Activated effector memory CD4-positive, alpha-beta T cell treated with Interleukin-2 at 50 U/mL for 16 hours (primary cell): ENCODE data around the gene MEST.
"Not testable (repeated sequence)": the region's sequence is repeated elsewhere in the genome, so short reads cannot be mapped to it uniquely, and the experiment has no call there.

ENCODE experiments used
- DNase-seq: peaks from one replicate; pipeline ENCODE4 v3.0.0-alpha.2; 2020

Gene MEST

DNA sequence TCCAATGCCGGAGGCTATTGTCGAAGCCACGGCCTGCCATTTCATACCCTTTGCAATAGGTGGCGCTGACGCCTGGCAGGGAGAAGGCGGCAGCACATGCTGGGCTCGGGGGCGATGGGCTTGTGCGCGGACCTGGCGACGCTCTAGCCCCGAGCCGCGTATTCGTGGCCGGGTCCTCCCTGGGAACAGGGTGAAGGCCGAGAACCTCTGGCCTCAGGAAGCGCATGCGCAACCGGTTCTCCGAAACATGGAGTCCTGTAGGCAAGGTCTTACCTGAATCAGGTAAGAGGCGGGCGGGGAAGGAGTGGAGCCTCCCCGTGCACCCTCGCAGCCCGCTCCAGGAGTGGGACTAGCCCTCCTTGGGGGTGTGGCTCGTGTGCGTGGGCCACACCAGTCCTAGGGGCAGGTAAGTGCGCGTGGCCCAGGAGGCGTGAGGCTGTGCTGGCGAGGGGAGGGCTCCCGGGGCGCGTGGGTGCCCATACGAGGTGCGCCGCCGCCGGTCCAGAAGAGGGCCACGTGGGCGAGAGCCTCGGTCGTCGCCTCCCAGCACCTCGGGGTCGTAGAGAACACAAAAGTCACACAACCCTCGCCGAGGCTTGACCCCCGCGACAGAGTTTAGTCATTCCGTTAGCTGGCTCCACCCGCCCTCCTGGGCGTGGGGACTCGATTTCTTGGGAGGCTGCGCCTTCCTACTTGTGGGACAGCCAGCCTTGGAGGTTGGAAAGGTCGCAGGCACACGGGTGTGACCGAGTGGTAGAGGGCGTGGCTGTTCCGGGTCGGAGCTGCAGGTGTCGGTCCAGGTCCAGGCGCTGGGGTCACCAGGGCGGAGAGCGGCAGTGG, 5.6 kb upstream of the MEST start:
- peak; percentile 23 for DNase-seq

- no peak for DNase-seq
Observed at GRCh38 chr7:130486954-130487436, 4.9 kb upstream of the MEST start.

DNA sequence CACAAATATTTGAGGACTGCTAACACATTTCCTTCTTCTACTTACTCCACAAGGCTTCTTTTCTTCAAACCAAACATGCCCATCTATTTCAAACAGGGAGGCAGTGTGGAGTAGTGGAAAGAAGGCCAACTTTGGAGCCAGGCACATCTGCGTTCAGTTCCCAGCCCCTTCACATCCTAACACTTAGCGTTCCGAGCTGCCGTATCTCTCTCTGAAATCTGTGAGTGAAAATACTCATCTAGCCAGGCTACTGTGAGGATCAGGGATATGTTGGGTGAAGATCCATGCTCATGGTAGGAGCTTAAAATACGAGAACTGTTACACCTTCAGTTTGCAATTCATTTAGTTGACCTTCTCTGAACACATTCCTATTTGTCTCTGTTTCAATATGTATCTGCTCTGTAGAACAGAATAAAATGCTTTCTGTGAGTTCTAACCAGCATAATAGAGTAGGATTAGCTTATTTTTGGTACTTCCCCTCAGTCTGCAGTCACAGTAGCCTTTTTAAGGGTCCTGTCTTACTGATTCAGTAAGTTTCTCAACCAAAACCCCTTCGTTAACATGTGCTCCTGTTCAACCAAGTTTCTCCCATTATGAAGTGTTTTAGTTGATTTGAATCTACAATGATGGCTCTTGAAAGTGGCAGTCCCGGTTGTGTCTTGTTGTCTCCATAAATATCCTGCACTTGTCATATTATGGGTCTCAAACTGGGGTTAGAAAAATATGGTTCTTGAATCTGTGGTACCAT, 3.3 kb upstream of the MEST start:
- DNase-seq = no peak

- DNase-seq = no peak
Observed at GRCh38 chr7:130489140-130489983, 2.5 kb upstream of the MEST start.

DNA sequence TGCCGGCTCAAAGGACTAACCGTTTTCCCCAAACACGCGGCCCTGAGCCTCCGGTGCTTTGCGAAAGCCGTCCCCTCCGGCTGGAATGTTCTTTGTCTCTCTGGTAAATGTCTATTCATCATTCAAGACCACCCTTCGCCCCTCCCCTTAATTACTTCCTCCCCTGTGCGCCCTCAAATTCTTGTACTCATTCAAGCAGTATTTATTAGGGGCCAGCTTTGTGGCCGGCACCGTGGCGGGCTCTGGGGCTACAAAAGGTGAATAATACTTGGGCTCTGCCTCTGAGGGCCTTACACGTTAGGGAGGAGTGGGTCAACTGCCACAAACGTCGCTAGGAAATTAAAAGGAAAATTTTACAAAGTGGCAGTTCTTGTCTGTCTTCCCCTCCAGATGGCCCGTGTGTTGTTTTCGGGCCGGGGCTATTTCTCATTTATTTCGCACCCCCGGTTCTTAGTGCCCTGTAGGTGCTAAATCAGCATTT, 1.5 kb upstream of the MEST start:
- no peak for DNase-seq

GRCh38 chr7:130490888-130491804, 739 bp upstream of the MEST start:
- no peak for DNase-seq

GRCh38 chr7:130492523-130493274, 814 bp downstream of the MEST start:
- DNase-seq = no peak

GRCh38 chr7:130493275-130493873, 1.5 kb downstream of the MEST start:
- no peak for DNase-seq

DNA sequence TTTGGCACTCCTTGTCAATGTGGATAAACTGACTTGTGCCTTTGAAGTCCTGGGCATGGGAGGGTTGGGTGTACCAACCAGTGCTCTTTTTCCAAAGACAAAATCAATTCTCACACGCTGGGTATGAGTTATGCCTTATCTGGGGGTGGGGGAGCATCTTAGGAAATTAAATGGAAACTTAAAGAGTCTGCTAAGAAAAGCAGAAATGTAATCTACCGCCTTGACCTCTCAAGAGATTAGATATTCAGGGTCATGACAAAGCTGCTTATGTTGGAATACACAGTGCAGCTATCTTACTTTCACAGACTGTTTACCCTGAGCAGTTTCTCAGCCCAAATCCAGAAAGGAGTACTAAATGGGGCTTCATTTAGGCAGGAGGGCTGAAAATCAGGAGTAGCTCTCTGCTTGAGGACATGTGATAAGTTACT, 2.6 kb downstream of the MEST start:
- no peak for DNase-seq

DNA sequence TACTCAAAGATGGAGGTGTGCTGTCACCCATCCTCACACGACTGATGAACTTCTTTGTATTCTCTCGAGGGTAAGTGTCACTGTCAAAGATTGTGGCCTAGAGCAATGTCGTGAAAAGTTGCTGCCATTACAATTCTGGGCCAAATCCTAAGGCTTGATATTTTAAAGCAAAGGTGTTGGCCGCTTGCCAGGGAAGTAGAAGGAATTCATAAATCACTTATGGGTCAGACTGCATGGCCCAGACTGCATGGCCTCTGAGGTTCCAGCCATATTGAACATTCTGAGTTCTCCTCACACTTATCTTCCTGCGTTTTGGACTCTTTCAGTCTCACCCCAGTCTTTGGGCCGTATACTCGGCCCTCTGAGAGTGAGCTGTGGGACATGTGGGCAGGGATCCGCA, 8.6 kb downstream of the MEST start:
- no peak for DNase-seq

DNA sequence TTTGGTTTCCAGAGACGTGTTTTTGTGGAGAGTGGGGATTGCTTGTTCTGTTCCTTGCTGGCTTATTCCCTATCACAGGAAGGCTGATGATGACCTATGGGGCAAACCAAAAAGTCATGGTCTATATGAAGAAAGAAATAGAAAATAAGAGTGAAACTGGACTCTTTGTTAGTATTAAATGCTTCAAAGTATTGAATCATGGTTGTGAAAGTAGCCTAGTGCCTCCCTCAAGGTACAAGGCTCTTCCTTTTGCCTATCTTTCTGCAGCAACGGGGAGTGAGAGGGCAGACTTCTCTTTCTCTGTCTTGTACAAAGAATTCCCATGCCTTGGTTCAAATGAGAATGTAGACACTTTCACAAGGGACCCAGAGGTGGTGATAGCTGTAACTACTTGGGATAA, 9.0 kb downstream of the MEST start:
- DNase-seq = no peak

GRCh38 chr7:130505753-130506152, 13.9 kb downstream of the MEST start:
- DNase-seq = no peak

GRCh38 chr7:130506358-130506757, 14.5 kb downstream of the MEST start:
- no peak for DNase-seq

GRCh38 chr7:130512038-130512437, 20.2 kb downstream of the MEST start:
- not testable (repeated sequence) for DNase-seq

DNA sequence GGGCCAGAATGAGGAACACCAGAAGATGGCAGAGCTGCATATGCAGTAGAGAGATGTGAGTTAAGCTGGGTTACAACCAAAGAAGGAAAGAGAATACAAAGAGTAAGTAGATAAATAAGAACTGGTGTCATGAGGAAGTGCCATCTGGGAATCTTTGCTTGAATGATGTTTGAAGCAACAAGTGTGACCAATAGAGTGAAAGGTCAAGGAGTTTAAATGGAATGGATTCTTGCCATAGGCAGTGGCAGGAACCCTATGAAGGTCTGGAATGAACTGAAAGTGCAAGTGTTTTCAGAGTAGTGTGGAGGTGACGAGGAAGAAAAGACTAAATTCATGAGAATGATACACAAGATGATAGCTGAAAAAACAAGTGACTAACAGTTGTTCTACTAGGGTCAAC, 21.6 kb downstream of the MEST start:
- DNase-seq = no peak

GRCh38 chr7:130515315-130516040, 23.6 kb downstream of the MEST start:
- DNase-seq = no peak

DNA sequence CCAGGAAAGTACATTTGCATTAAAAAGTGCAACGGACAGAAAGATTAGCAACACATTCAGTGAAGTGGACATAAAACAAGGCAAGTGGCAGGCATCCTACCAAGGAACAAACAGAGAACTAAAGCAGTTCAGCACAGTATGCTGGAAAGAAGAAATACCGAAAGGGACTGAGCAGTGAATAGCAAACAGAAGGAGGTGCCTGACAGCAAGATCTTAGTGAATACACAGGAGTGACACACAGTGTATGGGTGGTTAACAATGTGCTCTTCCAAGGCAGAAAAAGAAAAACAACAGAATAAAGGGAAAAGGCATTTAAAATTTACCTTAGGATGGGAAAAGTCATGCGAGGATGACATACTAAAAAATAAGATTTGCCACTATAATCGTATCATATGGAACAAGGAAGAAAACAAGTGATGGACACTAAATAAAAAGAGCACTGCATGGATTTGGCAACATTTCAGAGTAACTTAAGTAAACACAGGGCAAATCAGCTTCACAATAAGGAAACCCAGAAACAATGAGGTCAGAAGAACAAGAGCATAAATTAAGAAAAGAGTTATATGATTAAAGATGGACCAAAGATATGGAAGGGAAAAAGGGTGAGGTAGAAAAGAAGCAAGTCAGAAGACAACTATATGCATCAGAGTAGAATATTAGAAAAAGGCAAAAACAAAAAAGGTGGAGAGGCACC, 29.5 kb downstream of the MEST start:
- no peak for DNase-seq

GRCh38 chr7:130523519-130524125, 31.7 kb downstream of the MEST start:
- DNase-seq = not testable (repeated sequence)

DNA sequence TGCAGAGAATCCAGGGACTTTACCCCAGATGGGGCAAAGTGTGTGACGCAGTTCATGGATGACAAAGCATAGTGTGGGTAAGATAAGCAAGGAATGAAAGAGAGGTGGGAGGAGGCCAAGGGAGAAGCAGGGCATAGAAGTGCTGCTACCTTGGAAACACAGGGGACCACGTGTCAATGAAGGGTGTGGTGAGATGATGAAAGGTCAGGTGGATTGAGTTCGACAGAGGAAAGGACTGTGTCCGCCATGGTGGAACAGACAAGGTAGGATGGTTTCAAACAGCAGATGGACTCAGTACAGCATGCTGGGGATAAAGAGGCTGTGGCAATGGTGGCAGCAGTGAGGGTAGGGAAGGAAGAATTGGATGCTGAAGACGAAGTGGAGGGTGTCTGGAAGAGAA, 32.7 kb downstream of the MEST start:
- DNase-seq = no peak
